ENCODE results near the gene PTPN13. TPM values are rescaled to one million over a fixed set of nuclear protein-coding genes. Genes with fewer than 3 reads are reported as not detected.

Gene PTPN13
- total RNA-seq: 10 to 100 TPM in 1 of 4 donors, 1 to 10 TPM in 3; 7.9 to 13.7 (median 9.4) TPM

- H3K9me3 ChIP-seq: no peaks in the 10 kb centered on the region
- peaks cover 0 to 4% (median 0%) of the 10 kb centered on the region in 4 donors for H3K27me3 ChIP-seq
- H3K4me1 ChIP-seq: peaks cover 0 to 52% (median 35%) of the 10 kb centered on the region in 4 donors
- no peak for TF ChIP-seq EP300 (IDR thresholded peaks at IDR 0.05)
- TF ChIP-seq POLR2A (IDR thresholded peaks at IDR 0.05; ENCODE audit: low read depth): no peak
- TF ChIP-seq POLR2AphosphoS5 (IDR thresholded peaks at IDR 0.05): peak; percentile 84 to 90
- TF ChIP-seq CTCF (IDR thresholded peaks at IDR 0.05): no peak
- peak within 1 kb of the TSS; percentile 78 to 91 (median 83) for H3K27ac ChIP-seq (replicated peaks in 1 of 4)
- intact Hi-C loops (cut with DNase I): loop anchor here (10.0 kb wide), 2 partner anchors 99 to 301 kb away; partner anchors contain the start of gene C4orf36
- peak; percentile 98 for DNase-seq (ENCODE audit: extremely low spot score)
- 6% methylated on average over 10 of the region's 60 CpGs for WGBS
- no peaks in the 10 kb centered on the region for H3K36me3 ChIP-seq
- H3K4me3 ChIP-seq: peak within 1 kb of the TSS; percentile 62 to 89 (median 71)
These were observed at the start of gene PTPN13 for GRCh38 chr4:86593688-86594558. PTPN13 (plus strand) TSS chr4:86594315; CDS start chr4:86635257, 40,942 bp downstream.

GRCh38 chr4:86547140-86547539 lies 47.0 kb upstream of the PTPN13 start:
- intact Hi-C loops (cut with DNase I): no loop called here
- Histone ChIP-seq H3K4me1 (no peaks in the 10 kb centered on the region), H3K27ac (replicated peaks in 1 of 4) (no peak overlapping the region), H3K4me3 (no peak overlapping the region), H3K36me3 (no peaks in the 10 kb centered on the region), H3K27me3 (no peaks in the 10 kb centered on the region), H3K9me3 (no peaks in the 10 kb centered on the region)
- no peak for DNase-seq (ENCODE audit: extremely low spot score)
- TF ChIP-seq CTCF (IDR thresholded peaks at IDR 0.05): no peak
- no peak for TF ChIP-seq EP300 (IDR thresholded peaks at IDR 0.05)
- no peak for TF ChIP-seq POLR2A (IDR thresholded peaks at IDR 0.05; ENCODE audit: low read depth)
- no peak for TF ChIP-seq POLR2AphosphoS5 (IDR thresholded peaks at IDR 0.05)
- 94% methylated on average over 22 of the region's 22 CpGs for whole genome bisulfite sequencing

- H3K4me3 ChIP-seq: no peak overlapping the region
- intact Hi-C loops (cut with DNase I): no loop called here
- TF ChIP-seq EP300 (IDR thresholded peaks at IDR 0.05): no peak
- no peak for TF ChIP-seq POLR2AphosphoS5 (IDR thresholded peaks at IDR 0.05)
- TF ChIP-seq POLR2A (IDR thresholded peaks at IDR 0.05; ENCODE audit: low read depth): no peak
- TF ChIP-seq CTCF (IDR thresholded peaks at IDR 0.05): no peak
- no peak overlapping the region for H3K27ac ChIP-seq (replicated peaks in 1 of 4)
- no peaks in the 10 kb centered on the region for H3K9me3 ChIP-seq
- DNase-seq (ENCODE audit: extremely low spot score): no peak
- no peaks in the 10 kb centered on the region for H3K27me3 ChIP-seq
- H3K4me1 ChIP-seq: no peaks in the 10 kb centered on the region
- 97% methylated on average over 4 of the region's 4 CpGs for whole genome bisulfite sequencing
- no peaks in the 10 kb centered on the region for H3K36me3 ChIP-seq
These were observed 44.8 kb upstream of the PTPN13 start for GRCh38 chr4:86549163-86549788.

- no peaks in the 10 kb centered on the region for H3K36me3 ChIP-seq
- no peak overlapping the region for H3K4me3 ChIP-seq
- H3K9me3 ChIP-seq: no peaks in the 10 kb centered on the region
- no peaks in the 10 kb centered on the region for H3K4me1 ChIP-seq
- TF ChIP-seq EP300 (IDR thresholded peaks at IDR 0.05) (no peak), POLR2AphosphoS5 (IDR thresholded peaks at IDR 0.05) (no peak), POLR2A (IDR thresholded peaks at IDR 0.05; ENCODE audit: low read depth) (no peak), CTCF (IDR thresholded peaks at IDR 0.05) (no peak)
- intact Hi-C loops (cut with DNase I): no loop called here
- no peak overlapping the region for H3K27ac ChIP-seq (replicated peaks in 1 of 4)
- WGBS: 98% methylated on average over 2 of the region's 2 CpGs
- no peak for DNase-seq (ENCODE audit: extremely low spot score)
- no peaks in the 10 kb centered on the region for H3K27me3 ChIP-seq
These were observed 42.7 kb upstream of the PTPN13 start for GRCh38 chr4:86551387-86551786.

All from esophagus muscularis mucosa (tissue), 4 donors.